Esophagus squamous epithelium (tissue), 4 donors: ENCODE data around the gene NAV3.

ENCODE experiments used
- CTCF ChIP-seq, 6 experiments: fragments of 450-650 bp in 4 of 6; fragments of 200-600 bp in 2 of 6; sonication (generic) in 2 of 6; IDR thresholded peaks; one replicate each; pipeline ENCODE4 v1.5.1; 2016 to 2019; ENCODE audit warnings: antibody characterized with exemption in 6 of 6, mild to moderate bottlenecking in 4 of 6, moderate library complexity in 4 of 6
- POLR2A ChIP-seq, 4 donors: fragments of 450-650 bp; IDR thresholded peaks; one replicate each; pipeline ENCODE4 v1.6.1; 2017; ENCODE audit warnings: antibody characterized with exemption in 4 of 4, mild to moderate bottlenecking in 4 of 4, moderate library complexity in 3 of 4

DNA sequence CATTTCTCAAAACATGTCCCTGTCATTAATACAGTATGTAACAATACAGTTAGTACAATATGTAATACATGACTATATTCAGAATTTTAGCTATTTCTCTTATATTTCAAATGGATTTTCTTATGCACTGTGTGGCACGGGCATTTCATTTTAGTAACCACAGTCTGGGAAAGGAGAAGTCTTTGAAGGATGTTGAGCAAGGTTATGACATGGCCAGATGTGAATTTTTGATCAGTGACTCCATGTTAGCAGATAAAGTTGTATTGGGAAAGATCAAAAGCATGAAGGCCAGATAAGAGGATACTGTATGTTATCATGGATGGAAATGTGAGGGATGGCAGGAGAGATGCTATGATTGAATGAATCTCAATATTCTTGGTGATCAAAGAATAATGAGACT, 285.2 kb downstream of the NAV3 start:
- TF ChIP-seq POLR2A (IDR thresholded peaks at IDR 0.05) (no peak), CTCF (IDR thresholded peaks at IDR 0.05) (no peak)
